ENCODE results near the gene BBS12.

The BBS12 gene

GRCh38 chr4:122787940-122788339, 55.4 kb downstream of the BBS12 start:
- H3K9ac ChIP-seq = no peak overlapping the region
- H2AFZ ChIP-seq (ENCODE audit: low read depth) = no peak overlapping the region
- no peaks in the 10 kb centered on the region for H3K27me3 ChIP-seq (ENCODE audit: insufficient read depth, low read depth)
- no peaks in the 10 kb centered on the region for H3K79me2 ChIP-seq (ENCODE audit: insufficient read depth, low read depth)
- no peak overlapping the region for H3K4me3 ChIP-seq (IDR thresholded peaks at IDR 0.05; ENCODE audit: insufficient read depth, low read depth, low read length)
- H3K4me1 ChIP-seq (ENCODE audit: low read depth, poor library complexity, severe bottlenecking) = peaks cover 7% of the 10 kb centered on the region
- H4K20me1 ChIP-seq (ENCODE audit: insufficient read depth) = no peaks in the 10 kb centered on the region
- no peak overlapping the region for H3K4me2 ChIP-seq
- no peak for TF ChIP-seq CTCF (conservative IDR thresholded peaks at IDR 0.05; ENCODE audit: low read depth, low read length)
- no peaks in the 10 kb centered on the region for H3K36me3 ChIP-seq (ENCODE audit: insufficient read depth)
- H3K27ac ChIP-seq = no peak overlapping the region

GRCh38 chr4:122788935-122789334, 56.4 kb downstream of the BBS12 start:
- no peak for TF ChIP-seq CTCF (conservative IDR thresholded peaks at IDR 0.05; ENCODE audit: low read depth, low read length)
- H2AFZ ChIP-seq (ENCODE audit: low read depth) = no peak overlapping the region
- peaks cover 7% of the 10 kb centered on the region for H3K4me1 ChIP-seq (ENCODE audit: low read depth, poor library complexity, severe bottlenecking)
- H3K79me2 ChIP-seq (ENCODE audit: insufficient read depth, low read depth) = no peaks in the 10 kb centered on the region
- no peak overlapping the region for H3K27ac ChIP-seq
- no peaks in the 10 kb centered on the region for H3K27me3 ChIP-seq (ENCODE audit: insufficient read depth, low read depth)
- H3K36me3 ChIP-seq (ENCODE audit: insufficient read depth) = no peaks in the 10 kb centered on the region
- H3K4me3 ChIP-seq (IDR thresholded peaks at IDR 0.05; ENCODE audit: insufficient read depth, low read depth, low read length) = no peak overlapping the region
- H4K20me1 ChIP-seq (ENCODE audit: insufficient read depth) = no peaks in the 10 kb centered on the region
- no peak overlapping the region for H3K9ac ChIP-seq
- H3K4me2 ChIP-seq = no peak overlapping the region

GRCh38 chr4:122793811-122794210, 61.3 kb downstream of the BBS12 start:
- Histone ChIP-seq H3K4me3 (IDR thresholded peaks at IDR 0.05; ENCODE audit: insufficient read depth, low read depth, low read length) (no peak overlapping the region), H3K4me1 (ENCODE audit: low read depth, poor library complexity, severe bottlenecking) (peaks cover 23% of the 10 kb centered on the region), H3K4me2 (no peak overlapping the region), H3K9ac (no peak overlapping the region), H3K27ac (no peak overlapping the region), H2AFZ (ENCODE audit: low read depth) (no peak overlapping the region), H3K79me2 (ENCODE audit: insufficient read depth, low read depth) (no peaks in the 10 kb centered on the region), H3K36me3 (ENCODE audit: insufficient read depth) (no peaks in the 10 kb centered on the region), H4K20me1 (ENCODE audit: insufficient read depth) (no peaks in the 10 kb centered on the region), H3K27me3 (ENCODE audit: insufficient read depth, low read depth) (no peaks in the 10 kb centered on the region)
- no peak for TF ChIP-seq CTCF (conservative IDR thresholded peaks at IDR 0.05; ENCODE audit: low read depth, low read length)

All from KMS-11 (cell line).